Measurements from ENCODE around the gene RPS29. TPM values are rescaled to one million over a fixed set of nuclear protein-coding genes. Genes with fewer than 3 reads are reported as not detected.

The RPS29 gene
- total and polyA plus RNA-seq, 9 of the 15 experiments (the other 6 are each of a cell fraction or from before 2014, with no cell fraction given) = 1,545 to 5,012 (median 2,448) TPM

DNA sequence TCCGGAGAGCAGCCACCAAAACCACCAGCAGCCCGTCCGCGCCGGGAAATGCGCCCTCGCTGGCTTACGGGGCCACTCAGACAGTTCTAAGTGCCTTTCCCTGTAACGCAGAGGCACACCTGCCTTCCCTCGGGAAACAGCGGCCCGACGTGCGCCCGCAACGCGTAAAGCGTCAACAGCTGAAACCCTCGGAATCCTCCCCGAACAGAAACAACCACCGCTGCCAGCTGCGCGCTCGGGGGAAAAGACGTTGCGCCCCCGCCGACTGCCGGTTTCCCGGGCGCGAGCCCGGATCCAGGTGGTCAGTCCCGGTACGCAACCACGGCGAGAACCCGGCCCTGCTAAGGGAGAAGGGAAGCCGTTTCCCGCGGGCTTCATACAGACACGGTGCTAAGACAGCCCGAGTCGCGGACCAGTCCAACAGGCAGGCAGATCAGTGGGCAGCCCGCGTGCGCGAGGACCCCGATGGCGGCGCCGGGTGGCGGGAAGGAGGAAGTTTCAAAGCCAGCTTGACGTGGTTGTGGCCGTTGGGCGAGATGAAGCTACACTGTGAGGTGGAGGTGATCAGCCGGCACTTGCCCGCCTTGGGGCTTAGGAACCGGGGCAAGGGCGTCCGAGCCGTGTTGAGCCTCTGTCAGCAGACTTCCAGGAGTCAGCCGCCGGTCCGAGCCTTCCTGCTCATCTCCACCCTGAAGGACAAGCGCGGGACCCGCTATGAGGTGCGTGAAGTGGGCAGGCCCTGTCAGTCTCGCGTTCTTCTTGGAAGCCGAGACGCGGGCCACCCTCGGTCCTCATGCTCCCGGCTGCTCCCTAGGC lies 12.5 kb upstream of the RPS29 start, which contains the start of gene LRR1 (continued):
- TF ChIP-seq MYC (IDR thresholded peaks at IDR 0.05; ENCODE audit: low read depth, low read length) = peak; percentile 77
- no peak for TF ChIP-seq MYC (CRISPR knock-in tag; IDR thresholded peaks at IDR 0.05; ENCODE audit: borderline replicate concordance, low read depth)
- TF ChIP-seq ZEB2 (IDR thresholded peaks at IDR 0.05) = no peak
- TF ChIP-seq ETV6 (IDR thresholded peaks at IDR 0.05; ENCODE audit: borderline replicate concordance in 1 of 2, low read depth in 2 of 2, low read length in 1 of 2) = no peak
- no peak for TF ChIP-seq ETV6 (CRISPR knock-in tag; IDR thresholded peaks at IDR 0.05; ENCODE audit: borderline replicate concordance)
- no peak for TF ChIP-seq ZBTB5 (IDR thresholded peaks at IDR 0.05)
- TF ChIP-seq HSF4 (CRISPR knock-in tag; IDR thresholded peaks at IDR 0.05; ENCODE audit: borderline replicate concordance) = no peak
- TF ChIP-seq, protein P1, sequence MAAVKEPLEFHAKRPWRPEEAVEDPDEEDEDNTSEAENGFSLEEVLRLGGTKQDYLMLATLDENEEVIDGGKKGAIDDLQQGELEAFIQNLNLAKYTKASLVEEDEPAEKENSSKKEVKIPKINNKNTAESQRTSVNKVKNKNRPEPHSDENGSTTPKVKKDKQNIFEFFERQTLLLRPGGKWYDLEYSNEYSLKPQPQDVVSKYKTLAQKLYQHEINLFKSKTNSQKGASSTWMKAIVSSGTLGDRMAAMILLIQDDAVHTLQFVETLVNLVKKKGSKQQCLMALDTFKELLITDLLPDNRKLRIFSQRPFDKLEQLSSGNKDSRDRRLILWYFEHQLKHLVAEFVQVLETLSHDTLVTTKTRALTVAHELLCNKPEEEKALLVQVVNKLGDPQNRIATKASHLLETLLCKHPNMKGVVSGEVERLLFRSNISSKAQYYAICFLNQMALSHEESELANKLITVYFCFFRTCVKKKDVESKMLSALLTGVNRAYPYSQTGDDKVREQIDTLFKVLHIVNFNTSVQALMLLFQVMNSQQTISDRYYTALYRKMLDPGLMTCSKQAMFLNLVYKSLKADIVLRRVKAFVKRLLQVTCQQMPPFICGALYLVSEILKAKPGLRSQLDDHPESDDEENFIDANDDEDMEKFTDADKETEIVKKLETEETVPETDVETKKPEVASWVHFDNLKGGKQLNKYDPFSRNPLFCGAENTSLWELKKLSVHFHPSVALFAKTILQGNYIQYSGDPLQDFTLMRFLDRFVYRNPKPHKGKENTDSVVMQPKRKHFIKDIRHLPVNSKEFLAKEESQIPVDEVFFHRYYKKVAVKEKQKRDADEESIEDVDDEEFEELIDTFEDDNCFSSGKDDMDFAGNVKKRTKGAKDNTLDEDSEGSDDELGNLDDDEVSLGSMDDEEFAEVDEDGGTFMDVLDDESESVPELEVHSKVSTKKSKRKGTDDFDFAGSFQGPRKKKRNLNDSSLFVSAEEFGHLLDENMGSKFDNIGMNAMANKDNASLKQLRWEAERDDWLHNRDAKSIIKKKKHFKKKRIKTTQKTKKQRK (IDR thresholded peaks at IDR 0.05; ENCODE audit: borderline replicate concordance, low read depth, low read length) = no peak
- no peak for TF ChIP-seq E4F1 (CRISPR knock-in tag; IDR thresholded peaks at IDR 0.05; ENCODE audit: borderline replicate concordance)
- no peak for TF ChIP-seq SRSF1 (IDR thresholded peaks at IDR 0.05; ENCODE audit: low read depth, low read length)
- peak; percentile 75 to 80; a peak in 3 of 4 replicates for TF ChIP-seq MNT (conservative IDR thresholded peaks at IDR 0.05)
- TF ChIP-seq EP300 (IDR thresholded peaks at IDR 0.05; ENCODE audit: low read length) = peak; percentile 16; the same call in 1 of the 2 replicates
- TF ChIP-seq E2F1 (CRISPR knock-in tag; IDR thresholded peaks at IDR 0.05) = peak; percentile 88
- TF ChIP-seq MBD2 (IDR thresholded peaks at IDR 0.05; ENCODE audit: borderline replicate concordance, low read depth) = no peak
- no peak for TF ChIP-seq ADNP (tag; IDR thresholded peaks at IDR 0.05)
- no peak for TF ChIP-seq HDAC8 (tag; IDR thresholded peaks at IDR 0.05)
